Type B pancreatic cell (in vitro differentiated cells): ENCODE data around the gene OR6Q1. TPM values are rescaled to one million over a fixed set of nuclear protein-coding genes. Genes with fewer than 3 reads are reported as not detected.

Experiments used
- DNase-seq: peaks from one replicate; pipeline ENCODE4 v3.0.0; 2021; ENCODE audit warnings: mixed read lengths; ENCODE audit not compliant: unreplicated experiment; ENCODE audit errors: extremely low spot score
- H3K27ac Mint-ChIP-seq: 2 replicates; pipeline ENCODE4 v1.8.0; 2021; ENCODE audit warnings: mild to moderate bottlenecking, mixed read lengths
- H3K27me3 Mint-ChIP-seq: 2 replicates; pipeline ENCODE4 v1.8.0; 2021; ENCODE audit warnings: mixed read lengths
- H3K36me3 Mint-ChIP-seq: 2 replicates; pipeline ENCODE4 v1.8.0; 2021; ENCODE audit warnings: mixed read lengths
- H3K4me1 Mint-ChIP-seq: one replicate; pipeline ENCODE4 v1.8.0; 2021; ENCODE audit warnings: mixed read lengths; ENCODE audit not compliant: unreplicated experiment
- H3K4me3 Mint-ChIP-seq: 2 replicates; pipeline ENCODE4 v1.8.0; 2021; ENCODE audit warnings: mild to moderate bottlenecking, mixed read lengths
- H3K9me3 Mint-ChIP-seq: 2 replicates; pipeline ENCODE4 v1.8.0; 2021; ENCODE audit warnings: mixed read lengths
- total RNA-seq: library from RNA; stranded (reverse); gene quantifications from 2 replicates; pipeline ENCODE4 v1.2.1, GENCODE V29; 2021; ENCODE audit warnings: low replicate concordance
- TF ChIP-seq, protein P1 (sequence below): fragments of 200-600 bp; sonication (generic); conservative IDR thresholded peaks from 2 replicates; pipeline ENCODE4 v1.5.0; 2021; ENCODE audit warnings: antibody characterized with exemption, mild to moderate bottlenecking

The OR6Q1 gene
- total RNA-seq, 1 donor from 2014 or later, result not detected

DNA sequence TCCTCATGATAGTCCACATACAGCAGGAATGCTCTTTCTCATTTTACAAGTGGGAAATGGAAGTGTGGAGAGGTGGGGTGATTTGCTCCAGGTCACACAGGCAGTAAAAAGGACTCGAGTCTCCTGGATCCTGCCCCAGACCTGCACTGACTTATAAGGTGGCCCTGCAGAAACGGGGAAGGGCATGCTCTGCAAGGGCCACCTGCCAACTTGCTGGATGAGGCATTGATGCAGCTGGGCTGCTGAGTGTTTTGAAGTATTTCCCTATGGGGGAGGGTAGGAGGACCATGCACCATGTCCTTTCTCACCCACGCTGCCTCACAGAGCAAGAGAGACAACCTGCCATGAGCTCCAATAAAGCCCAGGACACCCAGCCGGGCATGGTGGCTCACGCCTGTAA, 36.9 kb downstream of the OR6Q1 start:
- Mint-ChIP-seq H3K27ac (no peak overlapping the region), H3K27me3 (no peaks in the 10 kb centered on the region), H3K36me3 (no peaks in the 10 kb centered on the region), H3K4me1 (no peaks in the 10 kb centered on the region), H3K4me3 (no peak overlapping the region), H3K9me3 (no peaks in the 10 kb centered on the region)
- TF ChIP-seq, protein P1, sequence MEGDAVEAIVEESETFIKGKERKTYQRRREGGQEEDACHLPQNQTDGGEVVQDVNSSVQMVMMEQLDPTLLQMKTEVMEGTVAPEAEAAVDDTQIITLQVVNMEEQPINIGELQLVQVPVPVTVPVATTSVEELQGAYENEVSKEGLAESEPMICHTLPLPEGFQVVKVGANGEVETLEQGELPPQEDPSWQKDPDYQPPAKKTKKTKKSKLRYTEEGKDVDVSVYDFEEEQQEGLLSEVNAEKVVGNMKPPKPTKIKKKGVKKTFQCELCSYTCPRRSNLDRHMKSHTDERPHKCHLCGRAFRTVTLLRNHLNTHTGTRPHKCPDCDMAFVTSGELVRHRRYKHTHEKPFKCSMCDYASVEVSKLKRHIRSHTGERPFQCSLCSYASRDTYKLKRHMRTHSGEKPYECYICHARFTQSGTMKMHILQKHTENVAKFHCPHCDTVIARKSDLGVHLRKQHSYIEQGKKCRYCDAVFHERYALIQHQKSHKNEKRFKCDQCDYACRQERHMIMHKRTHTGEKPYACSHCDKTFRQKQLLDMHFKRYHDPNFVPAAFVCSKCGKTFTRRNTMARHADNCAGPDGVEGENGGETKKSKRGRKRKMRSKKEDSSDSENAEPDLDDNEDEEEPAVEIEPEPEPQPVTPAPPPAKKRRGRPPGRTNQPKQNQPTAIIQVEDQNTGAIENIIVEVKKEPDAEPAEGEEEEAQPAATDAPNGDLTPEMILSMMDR, result no peak
- no peak for DNase-seq

DNA sequence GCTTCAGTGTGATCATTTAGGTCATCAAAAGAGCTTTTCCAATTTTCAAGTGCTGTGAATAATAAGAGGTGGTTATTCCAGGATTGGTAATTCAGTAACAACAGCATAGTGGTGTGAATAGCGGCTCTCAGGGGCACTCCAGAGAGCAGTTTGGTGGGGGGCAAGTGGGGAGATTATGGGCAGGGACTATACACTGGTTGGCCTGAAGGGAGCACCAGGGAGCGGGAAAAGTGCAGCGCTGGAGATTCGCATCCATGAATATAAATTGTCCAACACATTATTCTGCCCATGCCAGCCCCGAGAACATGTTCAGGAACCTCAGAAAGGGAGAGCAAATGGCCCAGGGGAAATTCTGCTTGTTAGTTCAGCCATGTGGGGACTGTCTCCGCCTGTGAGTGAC, 37.9 kb downstream of the OR6Q1 start:
- Mint-ChIP-seq H3K4me3 (no peak overlapping the region), H3K4me1 (no peaks in the 10 kb centered on the region), H3K27ac (no peak overlapping the region)

DNA sequence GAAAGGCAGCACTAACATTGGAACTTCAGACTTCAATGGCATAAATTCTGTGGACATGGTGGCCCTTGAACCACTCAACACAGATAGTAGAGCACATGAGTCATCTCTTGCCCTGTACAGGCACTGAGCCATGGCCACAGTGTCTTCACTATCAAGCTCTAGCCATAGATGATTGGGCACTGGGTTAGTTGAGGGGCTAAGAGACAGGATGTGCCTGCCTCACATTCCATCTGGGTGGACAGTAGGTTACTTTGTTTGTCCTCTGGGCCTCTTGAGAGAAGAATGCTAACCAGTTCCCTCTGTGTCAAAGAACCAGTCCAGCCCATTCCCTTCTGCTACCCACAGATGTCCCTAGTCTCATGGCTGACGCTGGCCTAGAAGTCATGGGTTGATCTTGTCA, 39.8 kb downstream of the OR6Q1 start:
- Mint-ChIP-seq H3K27me3 (no peaks in the 10 kb centered on the region), H3K4me3 (no peak overlapping the region), H3K4me1 (no peaks in the 10 kb centered on the region), H3K36me3 (no peaks in the 10 kb centered on the region), H3K27ac (no peak overlapping the region), H3K9me3 (no peaks in the 10 kb centered on the region)
- DNase-seq, result no peak
- TF ChIP-seq, protein P1, result no peak

More for the DNA sequence above, 37.9 kb downstream of the OR6Q1 start:
- no peaks in the 10 kb centered on the region for H3K9me3 Mint-ChIP-seq
- no peaks in the 10 kb centered on the region for H3K36me3 Mint-ChIP-seq
- H3K27me3 Mint-ChIP-seq, result no peaks in the 10 kb centered on the region
- TF ChIP-seq, protein P1, result peak; percentile 28
- no peak for DNase-seq

DNA sequence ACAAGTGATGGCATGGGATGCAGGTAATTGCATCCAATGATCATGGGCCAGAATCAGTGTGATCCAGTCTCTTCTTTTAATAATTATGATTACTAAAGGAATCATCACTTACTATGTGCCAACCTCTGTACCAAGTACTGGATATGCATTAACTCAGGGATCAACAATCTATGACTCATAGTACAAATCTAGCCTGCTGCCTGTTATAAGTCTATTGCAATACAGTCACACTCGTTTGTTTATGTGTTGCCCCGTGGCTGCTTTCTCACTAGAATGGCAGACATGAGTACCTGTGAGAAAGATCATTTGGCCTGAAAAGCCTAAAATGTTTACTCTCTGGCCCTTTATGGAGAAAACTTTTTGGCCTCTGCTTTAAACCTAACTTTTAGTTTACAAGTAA, 45.0 kb downstream of the OR6Q1 start:
- TF ChIP-seq, protein P1, result no peak
- Mint-ChIP-seq H3K27me3 (peaks cover 3% of the 10 kb centered on the region), H3K36me3 (no peaks in the 10 kb centered on the region), H3K27ac (no peak overlapping the region), H3K4me1 (no peaks in the 10 kb centered on the region), H3K9me3 (no peaks in the 10 kb centered on the region), H3K4me3 (no peak overlapping the region)
- DNase-seq, result no peak

Other genes starting within 250 kb of the OR6Q1 start
- not detected in 2 replicates for gene OR9Q1, start 7.1 kb upstream of the OR6Q1 start, total RNA-seq
- not detected in 2 replicates for gene OR9I1, start 94.6 kb downstream of the OR6Q1 start, total RNA-seq
- not detected in 2 replicates for gene OR9Q2, start 158.1 kb downstream of the OR6Q1 start, total RNA-seq
- not detected in 2 replicates for gene OR1S2, start 173.2 kb downstream of the OR6Q1 start, total RNA-seq
- gene OR1S1, start 181.8 kb downstream of the OR6Q1 start, total RNA-seq, result not detected in 2 replicates
- gene OR10Q1, start 198.0 kb downstream of the OR6Q1 start, total RNA-seq, result not detected in 2 replicates
- gene OR10W1, start 237.3 kb downstream of the OR6Q1 start, total RNA-seq, result not detected in 2 replicates